GM12891 (cell line): ENCODE results near the gene THEMIS2.
"Not testable (repeated sequence)": the region's sequence is repeated elsewhere in the genome, so short reads cannot be mapped to it uniquely, and the experiment has no call there.

ENCODE experiments used
- POLR2A ChIP-seq: IDR thresholded peaks from 2 replicates; pipeline ENCODE4 v1.6.1; 2011; ENCODE audit warnings: low read depth, low read length, control low read depth
- POLR2AphosphoS5 ChIP-seq: IDR thresholded peaks from 2 replicates; pipeline ENCODE4 v1.6.1; 2011; ENCODE audit warnings: low read depth, low read length, control low read depth
- SPI1 ChIP-seq: IDR thresholded peaks from 2 replicates; pipeline ENCODE4 v1.6.1; 2011; ENCODE audit warnings: low read depth, low read length, control low read depth

DNA sequence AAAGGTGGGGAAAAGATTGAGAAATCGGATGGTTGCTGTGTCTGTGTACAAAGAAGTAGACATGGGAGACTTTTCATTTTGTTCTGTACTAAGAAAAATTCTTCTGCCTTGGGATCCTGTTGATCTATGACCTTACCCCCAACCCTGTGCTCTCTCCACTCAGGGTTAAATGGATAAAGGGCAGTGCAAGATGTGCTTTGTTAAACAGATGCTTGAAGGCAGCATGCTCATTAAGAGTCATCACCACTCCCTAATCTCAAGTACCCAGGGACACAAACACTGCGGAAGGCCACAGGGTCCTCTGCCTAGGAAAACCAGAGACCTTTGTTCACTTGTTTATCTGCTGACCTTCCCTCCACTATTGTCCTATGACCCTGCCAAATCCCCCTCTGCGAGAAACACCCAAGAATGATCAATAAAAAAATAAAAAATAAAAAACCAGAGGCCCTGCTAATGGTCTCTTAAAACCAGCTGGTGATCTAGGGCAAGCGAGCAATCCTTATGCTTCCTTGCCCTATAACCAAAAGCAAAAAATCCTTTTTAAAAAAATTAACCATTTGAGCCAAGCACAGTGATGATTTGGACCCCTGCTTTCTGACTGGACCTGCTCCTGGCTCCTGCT lies 42.9 kb upstream of the THEMIS2 start:
- TF ChIP-seq POLR2A, POLR2AphosphoS5, SPI1: not testable (repeated sequence)
